ENCODE data around the gene ADRA2C.
A peak's percentile ranks its signal among the peaks of the same experiment; 100 is the strongest.

Gene ADRA2C

DNA sequence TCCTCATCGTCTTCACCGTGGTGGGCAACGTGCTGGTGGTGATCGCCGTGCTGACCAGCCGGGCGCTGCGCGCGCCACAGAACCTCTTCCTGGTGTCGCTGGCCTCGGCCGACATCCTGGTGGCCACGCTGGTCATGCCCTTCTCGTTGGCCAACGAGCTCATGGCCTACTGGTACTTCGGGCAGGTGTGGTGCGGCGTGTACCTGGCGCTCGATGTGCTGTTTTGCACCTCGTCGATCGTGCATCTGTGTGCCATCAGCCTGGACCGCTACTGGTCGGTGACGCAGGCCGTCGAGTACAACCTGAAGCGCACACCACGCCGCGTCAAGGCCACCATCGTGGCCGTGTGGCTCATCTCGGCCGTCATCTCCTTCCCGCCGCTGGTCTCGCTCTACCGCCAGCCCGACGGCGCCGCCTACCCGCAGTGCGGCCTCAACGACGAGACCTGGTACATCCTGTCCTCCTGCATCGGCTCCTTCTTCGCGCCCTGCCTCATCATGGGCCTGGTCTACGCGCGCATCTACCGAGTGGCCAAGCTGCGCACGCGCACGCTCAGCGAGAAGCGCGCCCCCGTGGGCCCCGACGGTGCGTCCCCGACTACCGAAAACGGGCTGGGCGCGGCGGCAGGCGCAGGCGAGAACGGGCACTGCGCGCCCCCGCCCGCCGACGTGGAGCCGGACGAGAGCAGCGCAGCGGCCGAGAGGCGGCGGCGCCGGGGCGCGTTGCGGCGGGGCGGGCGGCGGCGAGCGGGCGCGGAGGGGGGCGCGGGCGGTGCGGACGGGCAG, 792 bp downstream of the ADRA2C start:
- H3K4me3 ChIP-seq (replicated peaks; ENCODE audit: low read depth, low read length), result no peak overlapping the region
- no peak for DNase-seq (ENCODE audit: low read depth)
- TF ChIP-seq, protein P1, sequence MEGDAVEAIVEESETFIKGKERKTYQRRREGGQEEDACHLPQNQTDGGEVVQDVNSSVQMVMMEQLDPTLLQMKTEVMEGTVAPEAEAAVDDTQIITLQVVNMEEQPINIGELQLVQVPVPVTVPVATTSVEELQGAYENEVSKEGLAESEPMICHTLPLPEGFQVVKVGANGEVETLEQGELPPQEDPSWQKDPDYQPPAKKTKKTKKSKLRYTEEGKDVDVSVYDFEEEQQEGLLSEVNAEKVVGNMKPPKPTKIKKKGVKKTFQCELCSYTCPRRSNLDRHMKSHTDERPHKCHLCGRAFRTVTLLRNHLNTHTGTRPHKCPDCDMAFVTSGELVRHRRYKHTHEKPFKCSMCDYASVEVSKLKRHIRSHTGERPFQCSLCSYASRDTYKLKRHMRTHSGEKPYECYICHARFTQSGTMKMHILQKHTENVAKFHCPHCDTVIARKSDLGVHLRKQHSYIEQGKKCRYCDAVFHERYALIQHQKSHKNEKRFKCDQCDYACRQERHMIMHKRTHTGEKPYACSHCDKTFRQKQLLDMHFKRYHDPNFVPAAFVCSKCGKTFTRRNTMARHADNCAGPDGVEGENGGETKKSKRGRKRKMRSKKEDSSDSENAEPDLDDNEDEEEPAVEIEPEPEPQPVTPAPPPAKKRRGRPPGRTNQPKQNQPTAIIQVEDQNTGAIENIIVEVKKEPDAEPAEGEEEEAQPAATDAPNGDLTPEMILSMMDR (IDR thresholded peaks at IDR 0.05; ENCODE audit: low read length, missing control alignments), result no peak

DNA sequence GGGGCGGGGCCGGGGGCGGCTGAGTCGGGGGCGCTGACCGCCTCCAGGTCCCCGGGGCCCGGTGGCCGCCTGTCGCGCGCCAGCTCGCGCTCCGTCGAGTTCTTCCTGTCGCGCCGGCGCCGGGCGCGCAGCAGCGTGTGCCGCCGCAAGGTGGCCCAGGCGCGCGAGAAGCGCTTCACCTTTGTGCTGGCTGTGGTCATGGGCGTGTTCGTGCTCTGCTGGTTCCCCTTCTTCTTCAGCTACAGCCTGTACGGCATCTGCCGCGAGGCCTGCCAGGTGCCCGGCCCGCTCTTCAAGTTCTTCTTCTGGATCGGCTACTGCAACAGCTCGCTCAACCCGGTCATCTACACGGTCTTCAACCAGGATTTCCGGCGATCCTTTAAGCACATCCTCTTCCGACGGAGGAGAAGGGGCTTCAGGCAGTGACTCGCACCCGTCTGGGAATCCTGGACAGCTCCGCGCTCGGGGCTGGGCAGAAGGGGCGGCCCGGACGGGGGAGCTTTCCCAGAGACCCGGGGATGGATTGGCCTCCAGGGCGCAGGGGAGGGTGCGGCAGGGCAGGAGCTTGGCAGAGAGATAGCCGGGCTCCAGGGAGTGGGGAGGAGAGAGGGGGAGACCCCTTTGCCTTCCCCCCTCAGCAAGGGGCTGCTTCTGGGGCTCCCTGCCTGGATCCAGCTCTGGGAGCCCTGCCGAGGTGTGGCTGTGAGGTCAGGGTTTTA, 1.5 kb downstream of the ADRA2C start:
- TF ChIP-seq, protein P1 (IDR thresholded peaks at IDR 0.05; ENCODE audit: low read length, missing control alignments), result no peak
- no peak overlapping the region for H3K4me3 ChIP-seq (replicated peaks; ENCODE audit: low read depth, low read length)
- peak; percentile 7 for DNase-seq (ENCODE audit: low read depth)

DNA sequence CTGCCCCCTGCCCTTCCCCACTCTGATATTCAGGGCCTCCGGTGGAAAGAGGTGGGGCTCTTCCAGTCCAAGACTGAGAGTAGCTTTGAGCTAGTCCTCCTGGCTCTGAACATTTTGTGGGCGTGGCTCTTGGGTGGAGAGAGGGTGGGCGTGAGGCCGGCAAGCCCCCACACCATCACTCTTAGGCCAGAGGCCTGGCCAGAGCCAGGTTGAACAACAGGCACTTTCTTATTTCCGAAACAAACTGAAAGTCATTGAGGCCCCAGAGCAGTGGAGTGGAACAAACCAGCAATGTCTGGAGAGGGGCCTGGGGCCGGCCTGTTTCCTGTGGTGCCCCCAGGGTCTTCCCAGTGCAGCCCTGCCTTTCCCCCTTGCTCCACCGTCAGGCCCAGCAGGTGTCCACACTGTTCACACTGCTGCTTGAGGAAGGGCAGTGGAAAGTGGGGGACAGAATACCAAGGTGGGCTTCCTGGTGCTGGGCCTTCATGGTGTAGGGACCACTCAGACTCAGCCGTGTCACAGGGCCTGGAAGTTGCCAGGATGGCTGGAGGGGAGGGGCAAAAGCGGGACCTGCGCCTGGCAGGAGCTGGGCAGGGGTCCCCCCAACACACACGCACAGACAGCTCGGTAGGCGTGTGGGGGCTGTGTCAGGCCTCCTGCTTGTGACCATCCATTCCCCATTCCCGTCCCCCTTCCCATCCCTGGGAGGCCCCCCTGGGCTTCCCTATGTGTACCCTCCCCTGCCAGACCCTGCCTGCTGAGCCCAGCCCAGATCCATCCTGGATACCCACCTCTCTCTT, 2.9 kb downstream of the ADRA2C start:
- no peak for DNase-seq (ENCODE audit: low read depth)
- TF ChIP-seq, protein P1 (IDR thresholded peaks at IDR 0.05; ENCODE audit: low read length, missing control alignments), result no peak
- H3K4me3 ChIP-seq (replicated peaks; ENCODE audit: low read depth, low read length), result no peak overlapping the region

DNA sequence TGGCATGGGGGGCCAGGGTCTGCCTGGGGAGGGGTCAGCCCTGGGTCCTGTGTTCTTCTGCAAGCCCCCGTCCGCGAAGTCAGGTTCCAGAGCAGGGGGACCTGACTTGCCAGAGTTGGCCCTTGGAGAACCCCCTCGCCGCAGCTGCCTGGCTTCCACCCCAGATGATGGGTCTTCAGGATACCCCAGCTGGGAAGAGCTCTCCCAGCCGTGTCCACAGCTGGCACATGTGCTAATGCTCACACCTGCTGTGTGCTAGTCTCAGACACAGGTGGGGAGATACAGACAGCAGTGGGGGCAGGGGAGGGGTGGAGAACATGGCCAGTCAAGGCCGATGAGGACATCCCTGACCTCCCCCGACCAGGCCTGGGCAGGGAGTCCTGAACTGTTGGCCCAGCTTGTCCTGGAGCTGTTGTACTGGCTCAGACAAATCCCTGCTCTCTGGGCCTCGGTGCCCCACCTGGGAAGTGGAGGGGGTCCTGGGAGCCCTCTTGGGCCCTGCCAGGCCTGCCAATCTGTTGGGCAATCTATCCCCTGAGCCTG, 3.5 kb downstream of the ADRA2C start:
- TF ChIP-seq, protein P1 (IDR thresholded peaks at IDR 0.05; ENCODE audit: low read length, missing control alignments), result no peak
- H3K4me3 ChIP-seq (replicated peaks; ENCODE audit: low read depth, low read length), result no peak overlapping the region
- DNase-seq (ENCODE audit: low read depth), result no peak

DNA sequence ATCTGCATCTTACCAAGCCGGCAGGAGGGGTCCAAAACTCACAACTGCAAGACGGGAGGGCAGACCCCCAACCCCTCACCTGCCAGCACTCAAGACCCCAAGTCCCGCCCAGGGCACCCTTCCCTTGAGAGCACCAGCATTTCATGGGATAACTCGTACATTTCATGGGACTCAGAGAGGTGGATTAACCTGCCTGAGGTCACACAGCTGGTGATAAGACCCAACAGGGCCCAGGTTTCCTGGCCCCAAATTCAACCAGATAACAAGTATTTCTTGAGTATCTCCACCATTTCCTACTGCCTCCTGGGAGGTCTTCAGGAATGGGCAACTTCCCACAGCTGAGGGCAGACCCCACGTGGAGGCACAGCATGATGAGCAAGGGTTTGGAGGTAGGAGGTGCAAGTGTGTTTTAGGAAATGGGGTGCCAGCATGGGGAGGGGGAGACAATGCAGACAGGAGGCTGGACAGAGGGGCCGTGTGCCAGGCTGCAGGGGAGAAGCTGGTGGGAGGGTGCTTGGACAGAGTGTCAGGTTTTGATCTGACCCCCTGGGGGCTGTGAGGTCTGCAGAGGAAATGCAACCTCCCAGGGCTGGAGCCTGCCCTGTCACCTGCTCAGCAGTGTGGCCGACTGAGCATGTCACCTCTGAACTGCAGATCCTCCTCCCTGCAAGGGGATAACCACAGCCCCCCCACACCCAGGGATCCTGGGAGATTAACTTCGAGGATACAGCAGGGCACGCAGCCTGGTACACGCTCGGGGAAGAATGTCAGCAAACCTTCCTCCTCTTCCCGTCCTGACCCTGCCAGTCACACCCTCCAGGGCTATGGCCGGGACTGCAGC, 4.4 kb downstream of the ADRA2C start:
- no peak for DNase-seq (ENCODE audit: low read depth)
- no peak overlapping the region for H3K4me3 ChIP-seq (replicated peaks; ENCODE audit: low read depth, low read length)
- TF ChIP-seq, protein P1 (IDR thresholded peaks at IDR 0.05; ENCODE audit: low read length, missing control alignments), result no peak
